Measurements from ENCODE around the gene NUPR2. TPM values are rescaled to one million over a fixed set of nuclear protein-coding genes. Genes with fewer than 3 reads are reported as not detected.
"Not testable (repeated sequence)": the region's sequence is repeated elsewhere in the genome, so short reads cannot be mapped to it uniquely, and the experiment has no call there.

The NUPR2 gene
- total and polyA plus RNA-seq, 2 donors: 0.79 TPM; not detected in 1

- H3K36me3 ChIP-seq (ENCODE audit: insufficient read depth): peaks cover 4% of the 10 kb centered on the region
- 95% methylated on average over 3 of the region's 3 CpGs for WGBS
- H3K27ac ChIP-seq (ENCODE audit: low read depth): no peak overlapping the region
- H3K4me3 ChIP-seq (ENCODE audit: low read depth, low read length): no peak overlapping the region
- H3K4me1 ChIP-seq (ENCODE audit: insufficient read depth): no peaks in the 10 kb centered on the region
- DNase-seq (ENCODE audit: extremely low spot score): no peak
These were observed 16.6 kb downstream of the NUPR2 start for GRCh38 chr7:56099653-56100052.

DNA sequence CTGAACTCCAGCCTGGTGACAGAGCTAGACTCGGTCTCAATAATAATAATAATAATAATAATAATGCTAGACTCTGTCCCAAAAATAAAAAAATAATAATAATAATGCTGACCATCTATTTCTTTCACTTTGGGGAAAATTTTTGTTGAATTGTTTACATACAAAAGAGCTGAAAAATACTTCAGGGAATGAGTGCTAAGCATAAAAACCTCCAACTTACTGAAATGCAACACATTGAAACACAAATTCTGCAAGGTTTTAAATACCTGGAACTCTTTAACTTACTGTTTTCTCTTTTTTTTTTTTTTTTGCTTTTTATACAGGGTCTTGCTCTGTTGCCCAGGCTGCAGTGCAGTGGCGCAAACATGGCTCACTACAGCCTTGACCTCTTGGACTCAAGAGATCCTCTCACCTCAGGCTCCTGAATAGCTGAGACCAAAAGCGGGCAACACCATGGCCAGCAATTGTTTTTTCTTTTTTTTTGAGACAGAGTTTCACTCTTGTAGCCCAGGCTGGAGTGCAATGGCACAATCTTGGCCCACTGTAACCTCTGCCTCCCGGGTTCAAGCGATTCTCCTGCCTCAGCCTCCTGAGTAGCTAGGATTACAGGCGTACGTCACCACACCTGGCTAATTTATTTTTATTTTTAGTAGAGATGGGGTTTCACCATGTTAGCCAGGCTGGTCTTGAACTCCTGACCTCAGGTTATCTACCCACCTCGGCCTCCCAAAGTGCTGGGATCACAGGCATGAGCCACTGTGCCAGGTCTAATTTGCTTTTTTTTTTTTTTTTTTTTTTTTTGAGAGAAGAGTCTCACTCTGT is 17.8 kb downstream of the NUPR2 start:
- WGBS: 90% methylated on average over 8 of the region's 8 CpGs
- not testable (repeated sequence) for H3K36me3 ChIP-seq (ENCODE audit: insufficient read depth); DNase-seq (ENCODE audit: extremely low spot score); H3K4me1 ChIP-seq (ENCODE audit: insufficient read depth); H3K27ac ChIP-seq (ENCODE audit: low read depth); H3K4me3 ChIP-seq (ENCODE audit: low read depth, low read length)

- DNase-seq (ENCODE audit: extremely low spot score): no peak
- H3K4me1 ChIP-seq (ENCODE audit: insufficient read depth): no peaks in the 10 kb centered on the region
- H3K36me3 ChIP-seq (ENCODE audit: insufficient read depth): no peaks in the 10 kb centered on the region
- H3K4me3 ChIP-seq (ENCODE audit: low read depth, low read length): no peak overlapping the region
- 35% methylated on average over 5 of the region's 5 CpGs for WGBS
- H3K27ac ChIP-seq (ENCODE audit: low read depth): no peak overlapping the region
These were observed 18.5 kb downstream of the NUPR2 start for GRCh38 chr7:56097700-56098099.

GRCh38 chr7:56092789-56093531 is 23.3 kb downstream of the NUPR2 start, which contains the start of gene PHKG1:
TSS of gene PHKG1 (minus strand) at chr7:56092952. CDS start at chr7:56088941, 4,011 bp downstream.
- H3K27ac ChIP-seq (ENCODE audit: low read depth): no peak within 1 kb of the TSS
- no peak for DNase-seq (ENCODE audit: extremely low spot score)
- H3K4me1 ChIP-seq (ENCODE audit: insufficient read depth): no peaks in the 10 kb centered on the region
- no peaks in the 10 kb centered on the region for H3K36me3 ChIP-seq (ENCODE audit: insufficient read depth)
- 31% methylated on average over 19 of the region's 19 CpGs for WGBS
- H3K4me3 ChIP-seq (ENCODE audit: low read depth, low read length): no peak within 1 kb of the TSS

DNA sequence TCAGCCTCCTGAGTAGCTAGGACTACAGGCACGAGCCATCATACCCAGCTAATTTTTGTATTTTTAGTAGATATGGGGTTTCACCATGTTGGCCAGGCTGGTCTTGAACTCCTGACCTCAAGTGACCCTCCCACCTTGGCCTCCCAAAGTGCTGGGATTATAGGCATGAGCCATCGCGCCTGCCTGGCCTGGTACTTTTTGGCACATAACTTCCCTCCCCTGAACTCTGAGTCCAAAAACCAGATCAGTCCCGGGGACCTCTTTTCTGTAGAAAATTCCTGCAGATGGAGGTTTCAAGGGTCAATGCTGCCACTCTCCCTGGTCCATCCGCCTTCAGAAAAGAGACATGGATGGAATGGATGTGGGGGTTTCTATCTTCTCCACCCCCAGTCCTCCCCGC is 23.8 kb downstream of the NUPR2 start:
- H3K27ac ChIP-seq (ENCODE audit: low read depth); H3K4me3 ChIP-seq (ENCODE audit: low read depth, low read length); DNase-seq (ENCODE audit: extremely low spot score); H3K36me3 ChIP-seq (ENCODE audit: insufficient read depth); H3K4me1 ChIP-seq (ENCODE audit: insufficient read depth): not testable (repeated sequence)
- 35% methylated on average over 6 of the region's 6 CpGs for WGBS

DNA sequence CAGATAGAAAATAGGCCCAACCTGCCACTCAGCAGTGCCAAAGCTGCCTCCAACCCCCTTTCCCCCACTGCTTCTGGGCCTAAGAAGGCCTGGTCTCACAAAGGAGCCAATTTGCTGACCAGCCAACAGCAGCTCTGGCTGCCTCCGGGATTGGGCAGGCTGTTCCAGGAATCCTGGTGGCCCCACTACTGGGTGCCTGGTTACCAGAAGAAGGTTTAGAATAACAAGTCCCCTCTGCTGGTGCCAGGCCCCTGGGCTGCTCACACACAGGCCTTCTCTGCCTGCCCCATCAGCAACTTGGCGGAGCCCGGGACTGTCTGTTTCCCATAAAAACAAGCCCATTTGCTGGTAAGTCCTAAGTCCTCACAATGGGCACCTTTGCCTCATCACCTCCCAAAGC is 24.6 kb downstream of the NUPR2 start:
- DNase-seq (ENCODE audit: extremely low spot score): no peak
- WGBS: 61% methylated on average over 3 of the region's 3 CpGs
- no peaks in the 10 kb centered on the region for H3K4me1 ChIP-seq (ENCODE audit: insufficient read depth)
- H3K27ac ChIP-seq (ENCODE audit: low read depth): no peak overlapping the region
- H3K4me3 ChIP-seq (ENCODE audit: low read depth, low read length): no peak overlapping the region
- H3K36me3 ChIP-seq (ENCODE audit: insufficient read depth): peaks cover 2% of the 10 kb centered on the region

DNA sequence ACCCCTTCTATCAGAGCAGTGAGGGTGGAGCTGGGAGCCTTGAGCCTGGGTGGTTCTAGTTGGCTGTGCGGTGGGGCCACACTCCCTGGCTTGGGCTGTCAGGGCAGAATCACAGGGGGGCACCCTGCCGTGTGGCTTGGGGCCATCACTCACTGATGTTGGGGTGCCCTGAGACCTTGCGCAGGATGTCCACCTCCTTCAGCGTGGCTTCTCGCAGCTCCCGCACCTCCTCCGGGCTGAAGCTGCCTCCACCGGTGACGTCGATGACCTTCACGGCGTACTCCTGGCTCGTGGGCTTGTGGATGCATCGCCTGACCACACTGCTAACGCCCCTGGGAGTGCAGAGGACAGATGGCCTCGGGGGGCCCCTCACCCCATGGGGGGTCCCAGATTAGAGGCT is 28.8 kb downstream of the NUPR2 start:
- DNase-seq (ENCODE audit: extremely low spot score): no peak
- 93% methylated on average over 16 of the region's 16 CpGs for WGBS
- Histone ChIP-seq H3K27ac (ENCODE audit: low read depth) (no peak overlapping the region), H3K36me3 (ENCODE audit: insufficient read depth) (peaks cover 2% of the 10 kb centered on the region), H3K4me3 (ENCODE audit: low read depth, low read length) (no peak overlapping the region), H3K4me1 (ENCODE audit: insufficient read depth) (no peaks in the 10 kb centered on the region)

DNA sequence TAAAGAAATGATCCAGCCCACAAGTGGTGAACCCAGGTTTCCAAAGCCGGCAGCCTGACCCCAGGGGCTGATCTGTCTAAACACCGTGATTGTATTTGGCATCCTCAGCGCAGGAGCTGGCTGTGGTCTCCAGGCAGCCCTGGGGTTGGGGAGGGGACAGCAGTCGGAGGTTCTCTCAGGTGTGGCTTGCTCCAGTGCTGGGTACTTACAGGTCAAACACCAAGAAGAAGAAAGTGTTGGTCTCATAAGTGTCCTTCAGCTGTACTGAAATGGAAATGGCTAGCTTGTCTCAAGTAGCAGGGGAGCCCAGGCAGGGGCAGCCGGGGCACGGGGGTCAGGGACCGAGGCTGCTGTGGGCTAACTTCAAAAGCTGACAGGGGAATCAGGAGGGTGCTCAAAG is 29.5 kb downstream of the NUPR2 start:
- peaks cover 2% of the 10 kb centered on the region for H3K36me3 ChIP-seq (ENCODE audit: insufficient read depth)
- no peaks in the 10 kb centered on the region for H3K4me1 ChIP-seq (ENCODE audit: insufficient read depth)
- no peak overlapping the region for H3K4me3 ChIP-seq (ENCODE audit: low read depth, low read length)
- DNase-seq (ENCODE audit: extremely low spot score): no peak
- no peak overlapping the region for H3K27ac ChIP-seq (ENCODE audit: low read depth)
- 94% methylated on average over 7 of the region's 7 CpGs for WGBS

DNA sequence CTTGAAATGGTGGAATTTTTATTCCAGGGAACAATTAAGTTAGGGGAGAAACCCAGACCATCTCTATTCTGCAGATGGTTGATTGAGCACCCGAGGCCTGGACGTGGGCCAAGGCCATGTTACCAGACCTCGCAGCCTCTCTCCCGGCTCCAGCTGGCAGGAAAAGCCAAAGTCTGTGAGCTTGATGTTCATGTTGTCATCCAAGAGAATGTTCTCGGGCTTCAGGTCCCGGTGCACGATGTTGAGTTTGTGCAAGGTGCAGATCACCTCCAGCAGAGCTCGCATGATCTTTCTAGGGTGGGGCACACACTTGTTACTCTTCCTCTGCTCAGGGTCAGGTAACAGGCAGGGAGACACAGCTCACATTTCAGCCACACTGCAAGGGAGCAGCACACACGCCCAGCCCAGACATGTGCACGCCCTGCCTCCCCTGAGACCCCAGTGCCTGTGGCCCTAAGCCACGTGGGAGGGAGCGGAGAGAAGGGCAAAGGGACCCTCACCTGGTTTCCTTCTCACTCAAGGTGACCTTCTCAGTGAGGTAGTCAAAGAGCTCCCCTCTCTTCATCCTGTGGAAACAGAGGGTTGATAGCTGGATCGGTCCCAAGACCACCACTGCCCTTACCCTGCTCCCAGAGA is 32.9 kb downstream of the NUPR2 start:
- no peak overlapping the region for H3K4me3 ChIP-seq (ENCODE audit: low read depth, low read length)
- no peaks in the 10 kb centered on the region for H3K4me1 ChIP-seq (ENCODE audit: insufficient read depth)
- no peak for DNase-seq (ENCODE audit: extremely low spot score)
- H3K36me3 ChIP-seq (ENCODE audit: insufficient read depth): peaks cover 2% of the 10 kb centered on the region
- H3K27ac ChIP-seq (ENCODE audit: low read depth): no peak overlapping the region
- 54% methylated on average over 13 of the region's 13 CpGs for WGBS

GRCh38 chr7:56081626-56082340 is 34.4 kb downstream of the NUPR2 start:
- no peak for DNase-seq (ENCODE audit: extremely low spot score)
- no peaks in the 10 kb centered on the region for H3K36me3 ChIP-seq (ENCODE audit: insufficient read depth)
- H3K4me3 ChIP-seq (ENCODE audit: low read depth, low read length): no peak overlapping the region
- WGBS: 95% methylated on average over 29 of the region's 29 CpGs
- H3K4me1 ChIP-seq (ENCODE audit: insufficient read depth): no peaks in the 10 kb centered on the region
- no peak overlapping the region for H3K27ac ChIP-seq (ENCODE audit: low read depth)

DNA sequence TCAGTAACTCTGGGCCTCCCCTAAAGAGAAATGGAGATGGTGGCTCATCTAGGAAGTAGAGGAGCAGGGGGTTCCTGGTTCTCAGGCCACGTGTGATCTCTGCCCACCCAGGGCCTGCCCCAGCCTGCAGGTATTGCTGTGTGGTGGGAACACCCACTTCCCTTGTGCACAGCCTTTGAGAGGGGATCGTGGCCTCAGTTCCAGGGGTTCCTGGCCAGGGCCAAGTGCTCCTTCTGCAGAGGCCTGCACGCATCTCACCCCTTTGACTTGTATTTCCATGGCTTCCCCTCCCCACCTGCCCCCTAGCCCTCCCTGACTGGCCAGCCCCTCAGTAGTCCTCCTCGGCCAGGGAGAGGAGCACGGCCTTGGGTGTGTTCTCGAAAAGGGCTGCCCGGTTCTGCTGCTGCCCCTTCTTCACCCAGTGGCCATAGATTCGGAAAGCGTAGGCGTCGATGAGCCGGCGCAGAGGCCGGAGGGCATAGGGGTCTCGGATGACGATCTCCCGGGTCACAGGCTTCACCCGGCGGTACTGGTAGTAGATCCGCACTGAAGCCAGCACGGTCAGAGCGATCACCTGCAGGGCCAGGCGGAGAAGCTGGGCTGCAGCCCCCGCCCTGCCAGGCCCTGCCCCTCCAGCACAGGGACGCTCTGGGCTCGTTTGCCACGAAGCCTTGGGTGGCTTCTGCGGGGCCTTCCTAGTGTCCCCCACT is 35.3 kb downstream of the NUPR2 start:
- WGBS: 96% methylated on average over 28 of the region's 28 CpGs
- H3K4me3 ChIP-seq (ENCODE audit: low read depth, low read length); H3K27ac ChIP-seq (ENCODE audit: low read depth); DNase-seq (ENCODE audit: extremely low spot score); H3K36me3 ChIP-seq (ENCODE audit: insufficient read depth); H3K4me1 ChIP-seq (ENCODE audit: insufficient read depth): not testable (repeated sequence)

- no peaks in the 10 kb centered on the region for H3K36me3 ChIP-seq (ENCODE audit: insufficient read depth)
- WGBS: 29% methylated on average over 12 of the region's 12 CpGs
- peak overlapping the region; percentile 33 for H3K27ac ChIP-seq (ENCODE audit: low read depth)
- no peaks in the 10 kb centered on the region for H3K4me1 ChIP-seq (ENCODE audit: insufficient read depth)
- DNase-seq (ENCODE audit: extremely low spot score): no peak
- H3K4me3 ChIP-seq (ENCODE audit: low read depth, low read length): no peak overlapping the region
These were observed 36.6 kb downstream of the NUPR2 start for GRCh38 chr7:56079450-56080185.

All from urinary bladder (tissue), 4 donors.